ENCODE results near the gene IL3. TPM values are rescaled to one million over a fixed set of nuclear protein-coding genes. Genes with fewer than 3 reads are reported as not detected.

The IL3 gene
- total RNA-seq, 2 experiments from 2014 or later: 0.25 to 0.98 TPM

GRCh38 chr5:132057498-132058255 is 2.8 kb upstream of the IL3 start:
- no peaks in the 10 kb centered on the region for H3K27me3 Mint-ChIP-seq
- H3K4me1 Mint-ChIP-seq (ENCODE audit: low read depth): peaks cover 30% of the 10 kb centered on the region
- CTCF ChIA-PET: interaction anchor here (0.8 to 1.4 kb wide), 3 partner anchors 77 to 633 kb away, joined by 3 to 6 read pairs (median 3); no protein-coding TSS in a partner anchor
- H3K27ac Mint-ChIP-seq: no peak overlapping the region
- H3K36me3 Mint-ChIP-seq (ENCODE audit: low read depth): no peaks in the 10 kb centered on the region
- TF ChIP-seq, protein P1, sequence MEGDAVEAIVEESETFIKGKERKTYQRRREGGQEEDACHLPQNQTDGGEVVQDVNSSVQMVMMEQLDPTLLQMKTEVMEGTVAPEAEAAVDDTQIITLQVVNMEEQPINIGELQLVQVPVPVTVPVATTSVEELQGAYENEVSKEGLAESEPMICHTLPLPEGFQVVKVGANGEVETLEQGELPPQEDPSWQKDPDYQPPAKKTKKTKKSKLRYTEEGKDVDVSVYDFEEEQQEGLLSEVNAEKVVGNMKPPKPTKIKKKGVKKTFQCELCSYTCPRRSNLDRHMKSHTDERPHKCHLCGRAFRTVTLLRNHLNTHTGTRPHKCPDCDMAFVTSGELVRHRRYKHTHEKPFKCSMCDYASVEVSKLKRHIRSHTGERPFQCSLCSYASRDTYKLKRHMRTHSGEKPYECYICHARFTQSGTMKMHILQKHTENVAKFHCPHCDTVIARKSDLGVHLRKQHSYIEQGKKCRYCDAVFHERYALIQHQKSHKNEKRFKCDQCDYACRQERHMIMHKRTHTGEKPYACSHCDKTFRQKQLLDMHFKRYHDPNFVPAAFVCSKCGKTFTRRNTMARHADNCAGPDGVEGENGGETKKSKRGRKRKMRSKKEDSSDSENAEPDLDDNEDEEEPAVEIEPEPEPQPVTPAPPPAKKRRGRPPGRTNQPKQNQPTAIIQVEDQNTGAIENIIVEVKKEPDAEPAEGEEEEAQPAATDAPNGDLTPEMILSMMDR (IDR thresholded peaks at IDR 0.05): no peak
- ATAC-seq (no peak), DNase-seq (no peak)
- no peak overlapping the region for H3K4me3 Mint-ChIP-seq
- H3K9me3 Mint-ChIP-seq: no peaks in the 10 kb centered on the region
- POLR2A ChIA-PET: no interaction called here
- intact Hi-C loops (cut with micrococcal nuclease): loop anchor here (5.0 to 10.0 kb wide), 2 partner anchors 35 to 83 kb away; no protein-coding TSS in a partner anchor

- intact Hi-C loops (cut with micrococcal nuclease): loop anchor here (5.0 to 10.0 kb wide), 2 partner anchors 36 to 84 kb away; no protein-coding TSS in a partner anchor
These were observed 1.8 kb upstream of the IL3 start for GRCh38 chr5:132058646-132059042.

DNA sequence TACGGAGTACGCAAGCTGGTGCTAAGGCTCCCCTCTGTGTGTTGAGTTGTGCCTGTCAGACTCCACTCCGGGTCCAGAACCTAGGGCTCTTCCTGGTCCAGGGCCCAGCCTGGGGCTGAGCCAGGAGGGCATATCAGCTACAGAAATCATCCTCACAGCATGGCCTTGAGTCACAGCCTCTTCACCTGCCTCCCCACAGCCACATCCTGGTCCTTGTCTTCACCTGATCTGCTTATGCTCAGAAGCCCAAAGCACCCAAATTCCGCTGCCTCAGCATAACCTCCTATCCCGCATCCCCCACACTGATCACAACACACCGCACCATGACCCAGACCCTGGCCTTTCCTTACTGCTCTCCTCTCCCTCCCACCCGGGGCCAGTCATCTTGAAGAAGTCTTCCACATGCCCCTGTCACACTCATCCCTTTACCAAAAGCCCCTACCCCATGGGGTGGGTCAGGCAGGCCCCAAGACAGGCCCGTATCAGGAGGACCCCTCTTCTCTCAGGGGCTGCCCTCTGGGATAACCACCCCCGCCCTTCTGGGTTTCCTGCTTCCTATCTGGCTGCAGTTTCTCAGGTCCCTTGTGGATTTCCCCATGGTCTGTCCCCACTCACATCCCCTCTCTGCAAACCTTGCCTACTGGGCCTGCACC is 1.3 kb upstream of the IL3 start:
- H3K4me3 Mint-ChIP-seq: no peak overlapping the region
- DNase-seq: peak; percentile 35

More at GRCh38 chr5:132058646-132059042, 1.8 kb upstream of the IL3 start:
- CTCF ChIA-PET: interaction anchor here (0.8 to 2.2 kb wide), 4 partner anchors 76 to 634 kb away, joined by 3 to 6 read pairs (median 4); no protein-coding TSS in a partner anchor
- no peak for ATAC-seq
- TF ChIP-seq, protein P1 (IDR thresholded peaks at IDR 0.05): no peak
- H3K9me3 Mint-ChIP-seq: no peaks in the 10 kb centered on the region
- POLR2A ChIA-PET: interaction anchor here (0.8 to 1.0 kb wide), 2 partner anchors 15 to 105 kb away, joined by 3 to 4 read pairs; partner anchors contain the start of gene CSF2
- peaks cover 37% of the 10 kb centered on the region for H3K4me1 Mint-ChIP-seq (ENCODE audit: low read depth)
- peak; percentile 0 for DNase-seq
- H3K27me3 Mint-ChIP-seq: no peaks in the 10 kb centered on the region
- H3K27ac Mint-ChIP-seq: no peak overlapping the region
- no peaks in the 10 kb centered on the region for H3K36me3 Mint-ChIP-seq (ENCODE audit: low read depth)
- H3K4me3 Mint-ChIP-seq: no peak overlapping the region

GRCh38 chr5:132059696-132060500 is 557 bp upstream of the IL3 start:
- ChIA-PET POLR2A (no interaction called here), CTCF (interaction anchor here (2.2 to 4.0 kb wide), 2 partner anchors 52 to 470 kb away, joined by 6 to 45 read pairs; no protein-coding TSS in a partner anchor)
- no peak overlapping the region for H3K27ac Mint-ChIP-seq
- no peak for ATAC-seq
- no peaks in the 10 kb centered on the region for H3K27me3 Mint-ChIP-seq
- TF ChIP-seq, protein P1 (IDR thresholded peaks at IDR 0.05): no peak
- intact Hi-C loops (cut with micrococcal nuclease): loop anchor here (5.0 to 10.0 kb wide), 5 partner anchors 38 to 315 kb away; partner anchors contain the start of gene FNIP1
- no peaks in the 10 kb centered on the region for H3K36me3 Mint-ChIP-seq (ENCODE audit: low read depth)
- H3K4me1 Mint-ChIP-seq (ENCODE audit: low read depth): peaks cover 42% of the 10 kb centered on the region
- no peak overlapping the region for H3K4me3 Mint-ChIP-seq
- peak; percentile 1 for DNase-seq
- no peaks in the 10 kb centered on the region for H3K9me3 Mint-ChIP-seq

More for the DNA sequence above, 1.3 kb upstream of the IL3 start:
- ChIA-PET CTCF (interaction anchor here (1.4 to 2.2 kb wide), 2 partner anchors 76 to 469 kb away, joined by 6 read pairs; no protein-coding TSS in a partner anchor), POLR2A (interaction anchor here (0.8 to 1.0 kb wide), 2 partner anchors 15 to 106 kb away, joined by 3 to 4 read pairs; partner anchors contain the start of gene CSF2)
- Mint-ChIP-seq H3K36me3 (ENCODE audit: low read depth) (no peaks in the 10 kb centered on the region), H3K9me3 (no peaks in the 10 kb centered on the region), H3K27me3 (no peaks in the 10 kb centered on the region), H3K27ac (peak overlapping the region; percentile 55), H3K4me1 (ENCODE audit: low read depth) (peaks cover 37% of the 10 kb centered on the region)
- TF ChIP-seq, protein P1 (IDR thresholded peaks at IDR 0.05): no peak
- intact Hi-C loops (cut with micrococcal nuclease): loop anchor here (5.0 to 10.0 kb wide), 2 partner anchors 37 to 84 kb away; no protein-coding TSS in a partner anchor
- peak; percentile 40 for ATAC-seq

All from activated CD8-positive, alpha-beta T cell treated with anti-CD3 and anti-CD28 coated beads for 36 hours (primary cell).